NCI-H1417 treated with DMSO at 0.1 percent for 48 hours (cell line): ENCODE results near the gene EPHB2.

Experiments
- DNase-seq: peaks from one replicate; lab custom pipeline; 2025; lab: John Stamatoyannopoulos, UW

The EPHB2 gene

GRCh38 chr1:22860883-22861385 lies 150.3 kb downstream of the EPHB2 start:
- DNase-seq, result no peak

GRCh38 chr1:22861764-22862440 lies 151.3 kb downstream of the EPHB2 start:
- no peak for DNase-seq

GRCh38 chr1:22862752-22863151 lies 152.1 kb downstream of the EPHB2 start:
- DNase-seq, result no peak

GRCh38 chr1:22863766-22864165 lies 153.1 kb downstream of the EPHB2 start:
- no peak for DNase-seq

GRCh38 chr1:22864886-22865285 lies 154.2 kb downstream of the EPHB2 start:
- no peak for DNase-seq

- no peak for DNase-seq
Measured at GRCh38 chr1:22865736-22866135, 155.1 kb downstream of the EPHB2 start.

GRCh38 chr1:22866868-22867267 lies 156.2 kb downstream of the EPHB2 start:
- DNase-seq, result no peak

GRCh38 chr1:22868331-22868730 lies 157.7 kb downstream of the EPHB2 start:
- no peak for DNase-seq

GRCh38 chr1:22869325-22869724 lies 158.7 kb downstream of the EPHB2 start:
- no peak for DNase-seq

GRCh38 chr1:22870201-22870871 lies 159.7 kb downstream of the EPHB2 start:
- DNase-seq, result no peak

GRCh38 chr1:22872981-22873664 lies 162.5 kb downstream of the EPHB2 start:
- DNase-seq, result no peak

- no peak for DNase-seq
Measured at GRCh38 chr1:22874785-22875184, 164.1 kb downstream of the EPHB2 start.

GRCh38 chr1:22875241-22875640 lies 164.6 kb downstream of the EPHB2 start:
- DNase-seq, result no peak

- DNase-seq, result no peak
Measured at GRCh38 chr1:22875841-22876240, 165.2 kb downstream of the EPHB2 start.

GRCh38 chr1:22876359-22877111 lies 165.9 kb downstream of the EPHB2 start:
- DNase-seq, result no peak

- no peak for DNase-seq
Measured at GRCh38 chr1:22877112-22877915, 166.7 kb downstream of the EPHB2 start.

- no peak for DNase-seq
Measured at GRCh38 chr1:22877980-22878379, 167.3 kb downstream of the EPHB2 start.

- no peak for DNase-seq
Measured at GRCh38 chr1:22878626-22879025, 168.0 kb downstream of the EPHB2 start.

- DNase-seq, result no peak
Measured at GRCh38 chr1:22879445-22879844, 168.8 kb downstream of the EPHB2 start.

- no peak for DNase-seq
Measured at GRCh38 chr1:22880174-22880601, 169.5 kb downstream of the EPHB2 start.

- no peak for DNase-seq
Measured at GRCh38 chr1:22883406-22883805, 172.8 kb downstream of the EPHB2 start.
